ENCODE results near the gene COL23A1.

Gene COL23A1

DNA sequence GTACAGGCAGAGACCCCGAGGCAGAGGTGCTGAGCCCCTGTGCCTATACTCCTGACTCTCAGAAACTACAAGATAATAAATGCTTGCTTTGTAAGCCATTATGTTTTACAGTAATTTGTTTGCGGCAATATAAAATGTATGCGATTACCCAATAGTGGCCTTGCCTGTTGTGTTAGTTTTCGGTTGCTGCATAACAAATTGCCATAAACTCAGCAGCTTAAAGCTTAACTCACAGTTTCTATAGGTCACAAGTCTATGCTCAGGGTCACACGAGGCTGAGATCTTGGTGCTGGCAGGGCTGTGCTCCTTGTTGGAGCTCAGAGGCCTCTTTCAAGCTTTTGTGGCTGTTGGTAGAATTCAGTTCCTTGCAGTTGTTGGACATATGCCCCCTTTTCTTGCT lies 114.8 kb downstream of the COL23A1 start:
- DNase-seq (ENCODE audit: low read depth in 2 of 2): no peak

DNA sequence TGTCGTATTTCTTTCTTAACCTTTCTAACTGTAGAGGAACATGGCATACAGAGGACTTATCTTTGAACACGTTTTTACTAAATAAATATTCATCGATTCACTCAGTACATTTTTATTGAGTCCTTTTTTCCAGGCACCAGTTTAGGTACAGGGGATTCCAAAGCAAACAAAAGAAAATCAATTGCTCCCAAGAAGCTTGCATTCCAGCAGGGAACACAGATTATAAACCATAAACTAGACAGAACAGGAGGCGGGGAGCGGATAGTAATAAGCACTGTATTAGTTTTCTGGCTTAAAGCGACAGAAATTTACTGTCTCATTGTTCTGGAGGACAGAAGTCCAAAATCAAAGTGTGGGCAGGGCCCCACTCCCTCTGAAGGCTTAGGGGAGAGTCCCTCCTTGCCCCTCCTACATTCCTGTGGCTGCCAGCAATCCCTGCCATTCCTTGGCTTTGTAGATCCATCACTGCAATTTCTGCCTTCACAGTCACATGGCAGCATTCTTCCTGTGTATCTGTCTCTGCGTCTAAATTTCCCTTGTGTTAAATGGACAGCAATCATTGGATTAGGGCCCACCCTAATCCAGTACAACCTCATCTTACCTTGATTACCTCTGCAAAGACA lies 115.5 kb downstream of the COL23A1 start:
- no peak for DNase-seq (ENCODE audit: low read depth in 2 of 2)

DNA sequence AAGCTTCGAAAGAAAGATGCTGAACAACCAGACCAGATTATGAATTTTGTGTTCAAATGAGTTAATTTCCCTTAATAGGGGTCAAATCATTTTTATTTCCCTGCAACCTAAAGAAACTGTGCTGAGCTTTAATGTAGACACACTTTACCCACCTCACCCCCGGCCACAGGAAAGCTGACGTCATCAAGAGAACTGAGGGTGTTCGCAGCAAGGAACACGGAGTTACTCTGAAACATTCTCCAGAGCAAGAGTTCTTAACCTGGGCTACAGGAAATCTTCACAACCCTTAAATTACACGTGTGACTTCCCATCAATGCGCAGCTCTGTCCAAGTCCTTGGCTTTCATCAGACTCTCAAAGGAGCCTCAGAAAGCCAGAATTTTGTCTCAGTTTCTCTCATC lies 116.3 kb downstream of the COL23A1 start:
- no peak for DNase-seq (ENCODE audit: low read depth in 2 of 2)

DNA sequence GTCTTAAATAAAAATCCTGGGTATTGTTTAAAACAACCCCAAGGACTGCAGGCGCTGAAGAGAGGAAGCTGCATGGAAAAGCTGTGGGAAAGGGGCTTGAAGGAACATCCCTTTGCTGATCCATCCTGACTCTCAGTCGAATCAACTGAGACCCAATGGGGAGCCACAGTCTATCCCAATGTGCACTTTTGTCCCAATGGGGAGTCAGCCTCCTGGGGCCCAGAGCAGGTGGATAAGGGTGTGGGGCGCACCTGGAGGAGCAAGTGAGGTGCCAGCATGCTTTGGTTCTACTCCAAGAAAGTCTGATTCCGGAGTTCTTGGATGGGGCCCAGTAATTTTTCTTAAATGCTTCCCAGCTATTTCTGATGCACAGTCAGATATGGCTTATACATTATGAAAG lies 118.1 kb downstream of the COL23A1 start:
- DNase-seq (ENCODE audit: low read depth in 2 of 2): no peak

DNA sequence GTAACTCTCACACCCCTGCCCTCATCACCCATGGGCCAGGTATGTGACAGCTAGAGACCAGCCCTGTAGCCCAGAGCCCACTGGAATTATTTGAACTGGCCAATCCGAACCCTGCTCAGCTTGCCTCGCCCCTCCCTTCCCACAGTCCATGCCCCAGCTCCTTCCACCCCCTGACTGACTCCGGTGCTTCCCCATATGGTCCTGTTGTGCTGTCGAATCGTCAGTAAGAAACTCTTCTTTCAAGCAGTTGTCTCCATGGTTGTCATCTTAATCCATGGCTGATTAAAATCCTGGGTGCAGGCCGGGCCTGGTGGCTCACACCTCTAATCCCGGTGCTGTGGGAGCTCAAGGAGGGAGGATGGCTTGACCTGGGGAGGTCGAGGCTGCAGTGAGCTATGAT lies 118.5 kb downstream of the COL23A1 start:
- no peak for DNase-seq (ENCODE audit: low read depth in 2 of 2)

DNA sequence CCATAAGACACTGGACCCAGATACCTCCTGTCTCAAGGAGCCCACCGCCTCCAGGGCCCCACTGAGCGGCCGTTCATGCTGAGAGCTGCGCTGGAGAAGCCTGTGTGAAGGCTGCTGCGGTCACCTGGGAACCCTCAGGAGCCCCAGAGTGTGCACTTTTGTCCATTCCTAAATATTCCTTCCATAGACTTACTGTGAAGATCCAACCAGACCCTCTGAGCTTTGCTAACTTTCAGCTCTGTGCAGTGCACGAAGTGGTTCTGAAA lies 119.5 kb downstream of the COL23A1 start:
- DNase-seq (ENCODE audit: low read depth in 2 of 2): no peak

DNA sequence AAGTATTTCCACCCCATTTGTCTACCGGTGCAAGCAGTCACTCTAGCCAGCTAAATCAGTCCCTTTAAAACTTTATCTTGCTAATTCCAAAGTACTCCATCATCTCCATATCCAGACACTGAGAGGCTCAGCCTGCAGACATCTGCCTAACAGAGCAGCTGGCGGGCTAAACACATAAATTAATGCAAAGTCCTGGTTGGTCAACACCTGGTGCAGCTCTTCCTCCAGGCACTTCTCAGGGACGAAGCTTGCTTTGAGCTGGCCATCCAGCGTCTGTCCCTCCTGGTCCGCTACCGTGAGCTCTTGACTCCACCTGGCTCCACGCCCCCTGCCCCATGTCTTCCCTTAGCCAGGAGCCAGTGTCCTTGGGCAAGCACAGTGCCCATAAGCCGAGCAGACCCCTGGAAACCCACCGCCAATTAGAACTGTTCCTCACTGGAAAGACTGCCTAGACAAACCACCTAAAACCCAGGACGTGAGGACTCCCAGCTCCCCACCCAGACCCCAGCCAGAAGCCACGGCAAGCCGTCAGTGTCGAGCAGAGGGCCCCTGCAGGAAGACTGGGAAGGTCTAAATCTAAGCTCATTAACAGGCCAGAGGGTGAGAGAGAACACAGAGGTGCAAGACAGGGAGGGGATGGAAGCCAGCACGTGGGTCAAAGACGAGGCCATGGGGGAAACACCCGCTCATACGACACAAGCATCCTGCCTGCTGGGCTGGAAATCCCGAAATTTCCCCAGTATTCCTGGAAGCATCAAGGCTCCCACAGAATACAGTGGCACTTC lies 120.0 kb downstream of the COL23A1 start:
- no peak for DNase-seq (ENCODE audit: low read depth in 2 of 2)

DNA sequence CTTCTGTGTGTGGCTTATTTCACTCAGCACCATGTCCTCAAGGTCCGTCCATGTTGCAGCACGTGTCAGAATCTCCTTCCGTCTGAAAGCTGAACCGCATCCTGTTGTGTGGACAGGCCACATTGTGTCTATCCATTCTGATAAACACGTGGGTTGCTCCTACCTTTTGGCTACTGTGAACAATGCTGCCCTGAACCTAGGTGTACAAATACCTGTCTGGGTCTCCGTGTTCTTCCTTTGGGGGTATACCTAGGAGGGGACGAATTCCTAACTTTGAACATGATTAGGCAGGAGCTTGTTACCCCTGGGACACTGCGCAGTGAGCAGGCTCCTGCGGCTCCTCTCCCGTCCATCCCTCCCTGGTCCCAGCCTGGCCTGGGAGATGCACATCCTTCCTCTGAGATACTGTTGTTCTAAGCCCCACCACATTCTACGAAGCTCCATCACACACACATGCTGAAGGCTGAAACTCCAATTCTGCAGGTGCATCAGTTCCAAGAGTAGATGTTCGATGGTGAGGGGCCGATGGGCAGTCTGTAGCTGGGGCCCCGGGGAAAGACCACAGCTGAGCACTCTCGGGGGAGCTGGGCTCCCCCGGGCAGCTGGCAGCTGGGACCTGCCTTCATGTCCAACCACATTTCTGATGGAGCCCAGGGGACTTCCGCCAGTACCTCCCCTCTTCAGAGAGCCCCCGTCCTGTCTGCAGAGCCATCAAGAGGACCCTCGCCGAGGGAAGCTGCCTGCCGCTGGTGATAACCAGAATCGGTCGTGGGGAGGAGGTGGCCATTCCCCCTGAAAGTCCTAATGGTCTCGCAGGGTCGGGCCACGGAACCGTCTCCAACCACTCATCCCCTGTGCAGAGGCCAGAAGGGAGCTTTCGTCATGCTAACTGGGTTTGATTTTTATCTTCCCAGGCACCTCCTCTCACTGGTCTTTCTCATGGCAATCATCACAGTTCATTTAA lies 120.9 kb downstream of the COL23A1 start:
- no peak for DNase-seq (ENCODE audit: low read depth in 2 of 2)

DNA sequence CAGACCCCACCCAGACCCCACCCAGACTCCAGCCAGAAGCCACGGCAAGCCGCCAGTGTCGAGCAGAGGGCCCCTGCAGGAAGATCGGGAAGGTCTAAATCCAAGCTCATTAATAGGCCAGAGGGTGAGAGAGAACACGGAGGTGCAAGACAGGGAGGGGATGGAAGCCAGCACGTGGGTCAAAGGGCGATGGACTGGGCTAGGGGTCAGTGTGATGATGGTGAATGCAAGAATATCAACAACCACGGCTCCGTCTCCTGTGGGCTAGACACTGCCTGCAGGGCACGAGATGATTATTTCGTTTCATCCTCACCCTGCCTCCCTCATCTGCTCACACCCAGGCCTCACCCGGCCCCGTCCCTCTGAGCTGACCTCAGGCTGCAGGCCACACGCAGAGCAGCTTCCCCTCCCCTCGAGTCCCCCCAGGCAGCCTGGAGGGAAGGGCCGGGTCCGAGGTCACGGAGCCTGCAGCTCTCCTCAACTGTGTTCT lies 122.0 kb downstream of the COL23A1 start:
- DNase-seq (ENCODE audit: low read depth in 2 of 2): no peak

DNA sequence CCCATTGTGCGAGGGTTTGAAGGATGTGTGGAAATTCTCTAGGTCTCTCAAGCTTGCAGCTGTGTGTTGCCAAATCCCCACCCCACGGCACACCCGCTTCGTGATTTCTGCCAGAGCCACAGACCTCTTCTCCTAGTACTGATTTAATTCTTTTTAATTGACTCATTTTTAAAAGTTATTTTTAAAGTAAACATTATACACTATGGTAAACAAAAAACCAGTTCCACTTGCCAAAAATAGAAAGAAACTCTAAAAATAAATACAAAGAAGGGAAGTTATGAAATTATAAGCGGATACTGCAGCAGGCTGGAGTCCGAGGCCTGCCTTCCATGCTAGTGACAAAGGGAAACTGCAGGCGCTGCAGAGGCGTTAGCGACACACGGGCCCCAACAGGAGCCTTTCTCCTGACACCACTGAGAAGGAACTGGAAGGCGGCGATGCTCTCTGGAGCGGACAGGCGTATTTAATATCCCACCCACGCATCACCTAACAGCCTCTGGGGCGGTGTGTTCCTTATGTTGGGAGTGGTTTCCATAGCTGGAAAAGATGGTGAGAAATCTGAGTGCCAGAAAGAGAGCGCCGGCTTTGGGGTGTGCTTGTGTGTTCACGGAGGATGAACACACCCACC lies 122.5 kb downstream of the COL23A1 start:
- no peak for DNase-seq (ENCODE audit: low read depth in 2 of 2)

DNA sequence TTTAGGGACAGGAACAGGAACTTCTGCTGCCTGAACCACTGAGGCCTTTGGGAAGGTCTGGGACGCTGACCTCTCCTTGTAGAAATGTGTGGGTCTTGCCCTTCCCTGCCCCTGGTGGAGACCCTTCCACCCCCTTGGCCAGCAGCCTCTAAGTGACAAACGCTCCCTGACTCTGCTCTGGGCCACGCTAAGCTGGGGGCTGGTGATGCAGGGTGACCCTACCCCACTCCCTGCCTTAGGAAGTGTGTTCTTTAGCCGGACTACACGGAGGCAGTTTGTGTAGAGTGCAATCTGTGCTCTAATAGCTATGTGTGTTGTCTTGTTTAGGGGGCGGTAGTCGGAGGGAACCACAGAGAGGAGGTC lies 123.0 kb downstream of the COL23A1 start:
- no peak for DNase-seq (ENCODE audit: low read depth in 2 of 2)

DNA sequence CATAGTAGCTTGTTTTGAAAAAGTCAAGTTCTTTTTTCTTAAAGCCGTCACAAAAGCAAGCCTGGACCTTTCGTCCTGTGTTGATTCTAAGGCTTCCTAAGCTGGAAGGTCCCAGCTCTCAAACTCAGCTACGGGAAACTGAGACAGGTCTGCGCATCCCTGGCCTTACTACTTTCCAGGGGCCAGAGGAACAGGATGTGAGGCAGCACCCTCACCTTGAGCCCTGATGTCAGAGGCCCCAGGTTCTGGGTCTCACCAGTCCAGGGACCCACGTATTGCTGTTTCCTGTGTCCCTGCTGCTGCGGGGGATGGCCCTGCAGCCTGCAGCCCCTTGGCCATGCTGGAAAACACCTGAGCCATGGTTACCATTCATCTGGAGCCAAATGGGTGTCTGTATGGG lies 123.9 kb downstream of the COL23A1 start:
- no peak for DNase-seq (ENCODE audit: low read depth in 2 of 2)

DNA sequence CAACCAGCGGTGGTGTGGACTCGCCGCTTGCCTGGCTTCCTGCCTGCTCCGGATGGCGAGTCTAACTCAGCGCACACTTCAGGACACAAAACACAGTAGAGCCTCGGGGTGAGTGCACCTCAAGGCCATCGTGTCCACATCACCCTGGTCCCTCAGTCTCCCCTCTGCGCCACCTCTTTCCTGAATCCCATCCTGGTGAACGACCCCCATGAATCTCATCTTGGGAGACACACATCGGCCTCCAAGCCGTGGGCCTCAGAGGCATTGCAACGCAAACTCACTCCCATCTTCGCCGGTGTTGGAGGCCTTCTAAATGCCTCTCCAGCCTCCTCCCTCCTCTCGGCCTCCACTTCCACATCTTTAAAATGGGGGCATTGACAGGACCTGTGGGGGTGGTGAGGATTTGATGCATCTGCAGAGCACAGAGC lies 124.3 kb downstream of the COL23A1 start:
- DNase-seq (ENCODE audit: low read depth in 2 of 2): no peak

DNA sequence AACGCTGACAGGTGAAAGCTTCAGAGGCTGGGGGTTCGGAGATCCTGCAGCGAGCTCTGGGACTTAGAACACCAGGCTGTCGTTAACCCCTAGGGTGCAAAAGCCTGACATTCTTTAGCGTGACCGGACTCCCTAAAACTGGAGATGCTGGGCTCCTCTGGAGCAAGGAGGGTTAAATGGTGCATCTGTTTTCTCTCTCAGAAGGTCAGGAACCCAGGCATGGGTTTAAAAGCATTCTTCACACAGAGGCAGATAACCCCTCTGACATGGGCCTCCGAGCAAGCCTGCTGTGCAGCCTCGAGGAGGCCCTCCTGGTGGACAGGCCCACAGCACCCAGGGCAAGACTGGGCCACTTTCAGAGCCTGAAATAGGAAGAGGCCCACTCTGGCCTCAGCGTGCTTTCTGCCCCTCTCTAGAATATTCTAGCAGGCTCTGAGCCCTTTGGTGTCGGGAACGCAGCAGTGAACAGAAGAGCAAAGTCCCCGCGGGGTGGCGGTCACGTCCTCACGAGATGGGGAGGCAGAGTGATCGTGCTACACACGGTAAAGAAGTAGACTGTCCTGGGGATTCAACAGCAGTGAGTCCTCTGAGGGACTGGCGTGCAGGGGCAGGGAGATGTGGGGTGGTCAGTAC lies 124.8 kb downstream of the COL23A1 start:
- no peak for DNase-seq (ENCODE audit: low read depth in 2 of 2)

DNA sequence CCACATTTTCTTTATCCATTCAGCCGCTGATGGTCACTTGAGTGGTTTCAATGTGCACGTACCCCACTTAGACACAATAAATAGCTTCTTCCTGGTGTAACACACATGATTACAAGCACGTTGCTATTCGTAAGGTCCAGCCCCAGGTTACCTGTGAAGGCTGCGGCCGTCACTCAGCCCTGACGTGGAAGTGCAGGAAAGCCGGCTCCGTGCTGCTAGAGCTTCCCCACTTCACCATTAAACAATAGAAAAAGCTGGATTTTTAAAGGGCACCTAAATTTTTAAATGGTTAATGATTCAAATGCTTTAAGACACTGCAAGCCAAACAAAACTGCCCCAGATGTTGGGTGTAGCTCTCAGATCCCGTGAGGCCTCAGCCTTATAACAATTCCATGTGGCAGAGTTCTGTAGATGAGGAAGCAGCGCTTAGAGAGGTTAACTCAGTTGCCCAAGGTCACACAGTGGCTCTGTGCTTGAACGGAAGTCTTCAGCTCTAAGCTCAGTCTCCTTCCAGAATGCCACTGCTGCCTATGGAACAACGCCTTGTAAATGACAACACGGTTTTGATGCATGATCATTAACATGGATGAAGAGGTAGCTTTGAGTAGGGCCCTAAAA lies 125.7 kb downstream of the COL23A1 start:
- DNase-seq (ENCODE audit: low read depth in 2 of 2): no peak

DNA sequence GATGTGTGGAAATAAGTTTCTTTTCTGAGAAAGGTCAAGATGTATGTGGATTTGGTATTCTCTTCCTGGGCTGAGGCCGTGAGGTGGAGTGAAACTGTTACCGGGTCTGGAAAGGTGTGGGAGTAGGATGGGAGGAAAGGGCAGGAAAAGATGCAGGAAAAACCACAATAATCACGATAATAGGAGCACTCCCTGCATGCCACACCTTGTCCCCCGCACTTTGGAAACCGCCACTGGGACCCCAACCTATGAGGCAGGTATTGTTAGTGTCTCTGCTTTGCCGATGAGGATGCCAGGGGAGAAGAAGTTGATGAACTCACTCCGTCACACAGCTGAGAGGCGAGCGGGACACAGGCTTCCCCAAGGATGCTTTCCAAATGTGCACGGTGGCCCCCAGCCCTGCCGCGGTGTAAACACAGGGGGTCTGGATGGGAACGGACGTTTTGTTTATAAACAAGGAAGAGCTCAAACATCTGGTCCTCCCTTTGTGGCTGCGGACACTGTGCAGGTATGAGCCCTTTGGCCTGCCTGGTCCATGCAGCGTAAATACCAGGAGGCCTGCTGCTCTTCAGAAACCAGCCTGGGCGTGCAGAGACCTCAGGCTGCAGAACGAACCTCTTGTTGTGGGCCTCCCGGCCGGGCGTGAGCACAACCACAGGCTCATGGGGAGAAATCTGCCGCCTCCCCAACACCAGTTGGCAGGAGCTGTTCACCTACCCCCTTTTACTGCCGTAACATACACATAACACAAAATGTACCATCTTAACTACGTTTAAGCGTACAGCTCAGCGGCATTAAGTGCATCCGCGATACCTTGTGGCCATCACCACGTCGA lies 126.7 kb downstream of the COL23A1 start:
- no peak for DNase-seq (ENCODE audit: low read depth in 2 of 2)

DNA sequence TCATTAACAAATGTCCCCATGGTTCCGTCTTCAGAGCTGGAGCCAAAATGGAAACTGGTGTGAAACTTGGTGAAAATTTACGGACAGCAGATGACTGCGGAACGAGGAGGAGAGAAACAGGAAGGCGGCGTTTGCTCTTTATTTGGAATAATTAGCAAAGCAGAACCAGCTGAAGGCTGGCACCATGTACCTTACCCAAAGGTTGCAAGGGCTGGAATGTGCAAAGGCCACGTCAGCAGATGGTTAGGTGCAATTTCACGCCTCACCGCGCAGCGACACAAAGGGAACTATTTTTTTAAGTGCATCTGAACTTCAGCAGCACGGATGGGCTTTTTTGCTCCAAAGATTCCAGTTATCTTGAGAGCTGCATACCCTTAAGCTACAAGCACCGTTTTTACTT lies 127.4 kb downstream of the COL23A1 start:
- DNase-seq (ENCODE audit: low read depth in 2 of 2): no peak

DNA sequence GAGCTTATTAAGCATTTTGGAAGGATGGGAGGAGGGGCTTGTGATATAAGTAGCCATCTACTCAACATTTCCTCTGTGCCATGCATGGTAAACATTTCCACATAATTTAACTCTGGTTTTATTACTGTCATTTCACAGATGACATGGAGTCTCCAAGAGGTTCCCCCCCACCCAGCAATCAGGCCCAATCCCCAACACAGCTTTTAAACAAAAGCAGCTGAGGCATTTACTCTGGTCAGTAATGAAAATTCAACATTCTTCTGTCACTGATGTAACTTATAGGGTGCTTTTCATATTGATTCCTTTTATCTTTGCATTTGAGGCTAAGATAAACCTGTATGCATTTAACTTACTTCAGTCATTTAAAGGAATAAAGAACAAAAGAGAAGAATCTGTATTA lies 128.1 kb downstream of the COL23A1 start:
- no peak for DNase-seq (ENCODE audit: low read depth in 2 of 2)

DNA sequence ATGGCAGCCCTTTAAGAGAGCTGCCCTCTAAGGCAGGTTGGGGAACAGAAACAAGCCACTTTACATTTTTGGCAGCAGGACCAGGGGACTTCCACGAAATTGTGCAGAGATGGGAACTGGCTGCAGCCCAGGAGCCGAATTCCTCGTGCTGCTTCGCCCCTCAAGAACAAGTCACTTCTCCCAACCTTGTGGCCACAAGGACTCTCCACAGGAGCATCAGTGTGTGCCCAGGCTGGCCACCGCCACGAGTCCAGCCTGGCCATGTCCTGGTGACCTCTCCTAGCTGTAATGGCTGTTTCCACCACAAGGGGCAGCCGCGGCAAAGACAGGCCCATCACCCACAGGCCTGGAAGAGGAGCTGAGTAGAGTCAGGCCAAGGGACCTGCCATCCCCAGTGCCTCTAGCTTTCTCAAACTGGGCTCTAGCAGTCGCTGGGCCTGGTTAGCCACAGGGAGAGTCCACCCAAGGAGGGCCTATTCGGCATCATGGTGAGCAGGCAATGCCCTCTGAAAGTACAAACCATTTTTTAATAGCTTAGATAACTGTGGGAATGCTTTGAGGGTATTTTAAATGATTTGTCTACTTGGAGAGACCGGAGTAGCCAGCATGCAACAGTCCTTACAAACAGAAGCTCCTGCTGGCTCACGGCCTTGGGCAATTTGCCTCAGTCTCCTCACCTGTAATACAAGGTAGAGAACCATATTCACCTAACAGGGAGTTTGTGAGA lies 129.0 kb downstream of the COL23A1 start:
- peak; percentile 19 to 54 for DNase-seq (ENCODE audit: low read depth in 2 of 2)

DNA sequence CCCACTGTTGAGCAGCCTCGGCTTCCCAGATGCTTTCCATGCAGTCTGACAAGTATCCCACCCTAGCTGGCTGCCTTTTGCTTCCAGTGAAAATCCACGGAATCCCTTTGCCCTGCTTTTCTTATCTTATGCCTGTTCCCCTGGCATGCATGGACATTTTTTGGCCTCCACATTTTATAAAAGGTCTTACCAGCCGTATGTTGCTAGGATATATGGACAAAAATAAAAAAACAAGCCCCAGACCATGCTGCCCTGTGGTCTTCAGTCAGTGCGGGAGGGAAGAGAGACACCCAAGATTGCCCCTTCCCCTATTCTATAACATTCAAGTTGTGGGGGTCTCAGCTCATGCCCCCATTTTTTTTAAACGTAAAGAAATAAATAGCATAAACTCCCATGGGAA lies 129.6 kb downstream of the COL23A1 start:
- DNase-seq (ENCODE audit: low read depth in 2 of 2): no peak

Measured in stimulated activated CD4-positive, alpha-beta T cell treated with anti-CD3 and anti-CD28 coated beads, Interleukin-4, amount 100 ng/mL, for 48 hours (primary cell).